Stimulated activated CD8-positive, alpha-beta memory T cell treated with anti-CD3 and anti-CD28 coated beads, Interleukin-2, amount 100 ng/mL, for 1 hour (primary cell): ENCODE measurements around the gene CACNA1A.

Experiments
- DNase-seq, 2 donors: peaks; one replicate each; pipeline ENCODE4 v3.0.0-alpha.2; 2020; ENCODE audit warnings: low read depth in 2 of 2

Gene CACNA1A

GRCh38 chr19:13314761-13315160 is 191.5 kb downstream of the CACNA1A start:
- no peak for DNase-seq

- DNase-seq: no peak
These were observed 192.4 kb downstream of the CACNA1A start for GRCh38 chr19:13313875-13314274.

DNA sequence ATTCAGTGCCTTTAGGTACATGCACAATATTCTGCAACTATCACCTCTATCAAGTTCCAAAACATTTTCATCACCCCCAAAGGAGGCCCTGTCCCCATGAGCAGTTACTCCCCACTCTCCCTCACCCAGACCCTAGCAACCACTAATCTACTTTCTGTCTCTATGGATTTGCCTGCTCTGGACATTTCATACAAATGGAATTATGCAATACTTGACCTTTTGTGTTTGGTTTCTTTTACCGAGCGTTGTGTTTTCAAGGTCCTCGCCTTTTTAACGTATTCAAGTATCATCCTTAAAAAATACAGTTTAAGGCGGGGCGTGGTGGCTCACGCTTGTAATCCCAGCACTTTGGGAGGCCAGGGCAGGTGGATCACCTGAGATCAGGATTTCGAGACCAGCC is 196.4 kb downstream of the CACNA1A start:
- no peak for DNase-seq

DNA sequence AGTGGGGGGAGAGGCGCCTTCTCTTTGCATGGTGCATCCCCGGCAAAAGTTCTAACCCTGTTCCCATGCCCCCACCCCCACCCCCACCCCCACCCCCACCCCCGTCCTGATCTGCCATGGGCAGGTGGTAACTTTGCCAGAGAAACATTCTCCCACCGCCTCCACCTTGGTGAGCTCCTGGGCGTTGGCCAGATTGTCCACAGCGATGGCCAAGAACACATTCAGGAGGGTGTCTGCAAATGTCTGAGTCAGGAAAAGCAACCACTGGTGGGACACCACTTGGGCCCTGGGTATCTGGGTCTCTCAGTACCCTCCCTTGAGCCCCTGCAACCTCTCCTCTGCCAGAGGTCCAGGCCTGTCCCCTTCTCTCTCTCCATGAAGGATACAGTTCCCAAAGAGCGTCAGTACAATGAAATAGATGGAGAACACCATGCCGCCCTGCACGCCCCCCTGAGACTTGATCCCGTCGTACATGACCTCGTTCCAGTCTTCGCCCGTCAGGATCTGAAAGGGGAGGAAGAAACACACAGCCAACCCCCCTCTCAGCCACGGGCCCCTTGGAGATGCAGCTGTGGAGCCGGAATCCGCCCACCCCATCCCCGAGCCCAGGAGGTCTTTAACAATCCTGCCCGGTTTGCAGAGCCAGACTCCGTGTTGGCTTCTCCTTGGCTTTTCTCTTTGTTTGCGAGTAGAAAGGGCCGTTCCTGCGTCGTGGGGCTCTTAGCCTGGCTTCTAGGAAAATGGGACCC is 202.7 kb downstream of the CACNA1A start:
- no peak for DNase-seq

- DNase-seq: no peak
These were observed 203.6 kb downstream of the CACNA1A start for GRCh38 chr19:13302526-13303270.

DNA sequence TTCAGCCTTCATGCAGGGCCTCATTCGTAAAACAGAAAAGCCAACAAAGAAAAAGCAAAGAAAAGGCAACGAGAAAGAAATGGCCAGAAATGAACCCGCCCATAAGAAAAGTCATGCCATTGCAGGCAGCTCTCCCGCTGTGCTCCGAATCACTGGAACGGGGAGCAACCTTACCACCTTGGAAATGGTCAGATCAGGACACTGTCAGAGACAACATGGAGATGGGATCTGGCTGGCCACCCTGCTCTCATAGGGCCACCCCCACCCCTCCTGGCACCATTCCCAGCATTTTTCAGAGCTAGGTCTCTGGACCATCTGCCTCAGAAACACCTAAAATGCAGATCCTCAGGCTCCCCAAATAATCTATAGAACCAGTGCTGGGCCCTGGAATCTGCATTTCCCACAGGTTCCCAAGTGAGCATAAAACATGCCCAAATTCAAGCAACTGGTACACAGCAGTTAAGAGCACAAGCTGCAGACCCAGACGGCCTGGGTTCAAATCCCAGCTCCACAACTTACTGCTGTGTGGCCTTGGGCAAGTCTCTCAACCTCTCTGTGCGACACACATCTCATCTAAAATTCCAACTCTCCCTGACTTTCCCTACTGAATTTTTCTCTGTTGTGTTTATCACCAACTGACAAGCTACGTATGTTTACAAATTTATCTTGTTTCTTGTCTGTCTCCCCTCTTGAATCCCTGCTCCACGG is 204.5 kb downstream of the CACNA1A start:
- DNase-seq: no peak

DNA sequence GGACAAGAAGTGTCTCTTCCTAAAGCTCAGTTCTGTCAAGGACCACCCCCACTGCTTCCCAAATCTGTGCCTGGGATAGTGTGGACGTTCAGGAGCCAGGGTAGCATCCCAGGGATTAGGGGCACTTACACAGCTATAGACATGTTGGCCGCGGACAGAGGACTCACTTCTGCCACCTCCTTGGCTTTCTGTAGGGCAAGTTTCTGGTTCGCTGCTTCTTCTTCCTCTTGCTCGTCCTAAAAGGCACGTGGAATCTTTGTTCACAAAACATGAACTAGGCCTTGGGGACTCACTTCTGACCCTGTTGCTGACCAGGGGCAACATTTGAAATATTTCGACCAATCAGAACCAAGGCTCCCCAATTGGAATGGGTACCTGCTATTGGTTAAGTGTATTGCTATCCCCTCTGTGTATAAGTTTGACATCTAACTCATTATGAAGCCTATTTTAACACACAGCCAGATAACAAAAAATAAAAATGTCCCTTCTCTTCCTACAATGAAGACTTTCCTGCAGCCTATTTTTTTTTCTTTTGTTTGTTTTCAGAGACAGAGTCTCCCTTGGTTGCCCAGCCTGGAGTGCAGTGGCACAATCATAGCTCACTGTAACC is 205.8 kb downstream of the CACNA1A start:
- no peak for DNase-seq

DNA sequence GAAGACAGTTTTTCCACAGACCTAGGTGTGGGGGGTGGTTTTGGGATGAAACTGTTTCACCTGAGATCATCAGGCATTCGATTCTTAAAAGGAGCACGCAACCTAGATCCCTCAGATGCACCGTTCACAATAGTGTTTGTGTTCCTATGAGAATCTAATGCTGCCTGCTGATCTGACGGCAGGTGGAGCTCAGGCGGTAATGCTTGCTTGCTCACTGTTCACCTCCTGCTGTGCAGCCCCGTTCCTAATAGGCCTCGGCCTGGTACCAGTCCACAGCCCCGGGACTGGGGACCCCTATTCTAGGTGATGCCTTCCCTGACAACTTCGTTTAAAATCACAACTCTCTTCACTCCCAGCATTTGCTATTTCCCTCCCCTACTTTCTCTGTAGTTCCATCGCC is 206.4 kb downstream of the CACNA1A start:
- DNase-seq: no peak

GRCh38 chr19:13298565-13299481 is 207.5 kb downstream of the CACNA1A start:
- no peak for DNase-seq

GRCh38 chr19:13297023-13297422 is 209.3 kb downstream of the CACNA1A start:
- DNase-seq: no peak

GRCh38 chr19:13294812-13295567 is 211.3 kb downstream of the CACNA1A start:
- DNase-seq: no peak

- DNase-seq: no peak
These were observed 214.4 kb downstream of the CACNA1A start for GRCh38 chr19:13291913-13292312.

DNA sequence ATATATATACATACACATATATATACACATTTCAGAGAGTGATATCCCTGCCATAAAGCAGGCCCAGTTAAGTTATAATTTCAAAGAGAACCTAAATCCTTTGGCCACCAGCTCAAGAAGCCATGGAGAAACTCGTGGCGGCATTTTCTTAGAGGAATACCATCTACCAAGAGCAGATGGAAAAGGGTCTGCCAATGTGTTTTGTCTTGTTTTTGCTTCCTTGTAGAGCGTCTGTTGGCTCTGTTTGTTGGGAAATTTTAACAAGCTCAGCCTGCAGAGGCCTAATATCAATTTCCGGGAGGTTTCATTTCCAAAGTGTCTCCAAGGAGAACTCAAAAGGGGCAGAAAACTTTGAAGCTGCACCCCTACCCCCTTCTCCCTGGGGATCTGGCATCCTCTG is 215.5 kb downstream of the CACNA1A start:
- DNase-seq: no peak

DNA sequence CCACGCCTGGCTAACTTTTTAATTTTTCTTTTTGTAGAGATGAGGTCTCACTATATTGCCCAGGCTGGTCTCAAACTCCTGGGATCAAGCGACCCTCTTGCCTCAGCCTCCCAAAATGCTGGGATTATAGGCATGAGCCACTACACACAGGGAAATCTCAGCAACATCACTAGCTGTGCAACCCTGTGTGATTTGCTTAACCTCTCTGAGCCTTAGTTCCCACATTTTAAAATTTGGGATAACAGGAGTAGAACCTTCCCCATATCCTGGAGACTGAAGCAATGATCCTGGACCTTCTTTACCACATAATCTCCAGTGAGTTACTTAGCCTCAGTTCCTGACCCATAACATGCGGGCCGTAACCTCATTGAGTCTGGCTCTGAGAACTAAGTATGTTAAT is 217.0 kb downstream of the CACNA1A start:
- DNase-seq: no peak

DNA sequence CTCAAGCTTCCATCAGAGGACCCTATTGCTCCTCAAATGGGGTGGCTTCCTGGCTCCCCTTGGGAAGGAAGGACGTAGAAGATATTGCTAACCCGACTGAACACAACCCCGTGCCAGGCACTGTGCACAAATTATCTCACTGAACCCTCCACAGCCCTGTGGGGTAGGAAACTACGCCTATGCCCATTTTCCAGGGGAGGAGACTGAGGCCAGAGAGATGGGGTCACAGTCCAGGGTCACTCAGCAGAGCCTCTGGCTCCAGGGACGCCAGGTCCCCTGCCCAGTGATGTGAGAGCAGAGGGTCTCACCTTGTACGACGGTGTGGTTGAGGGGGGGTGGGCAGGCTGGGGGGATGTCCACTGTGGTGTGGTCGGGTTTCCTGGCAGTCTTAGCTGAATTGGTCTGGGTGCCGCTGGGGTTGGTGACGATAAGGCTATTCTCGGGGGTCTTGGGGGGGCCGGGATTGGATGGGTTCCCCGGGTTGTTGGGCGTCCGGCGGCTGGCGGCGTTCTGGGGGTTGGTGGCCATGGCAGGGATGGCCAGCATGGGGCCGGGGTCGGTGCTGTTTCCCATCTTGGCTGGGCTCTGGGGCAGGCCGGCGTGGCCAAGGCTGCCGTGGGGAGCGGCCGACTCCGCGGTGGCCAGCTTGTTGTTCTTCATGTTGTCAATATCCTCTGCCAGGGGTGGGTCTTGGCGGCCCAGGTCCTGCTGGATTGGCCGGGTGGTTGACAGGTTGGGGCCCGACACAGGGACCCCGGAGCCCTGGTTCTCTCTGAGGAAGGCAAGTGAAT is 219.9 kb downstream of the CACNA1A start:
- no peak for DNase-seq

GRCh38 chr19:13284929-13285928 is 221.1 kb downstream of the CACNA1A start:
- DNase-seq: no peak

- no peak for DNase-seq
These were observed 222.4 kb downstream of the CACNA1A start for GRCh38 chr19:13283871-13284270.

- DNase-seq: no peak
These were observed 223.7 kb downstream of the CACNA1A start for GRCh38 chr19:13282486-13283065.
